HG03060 (cell line): Measurements from ENCODE around the gene TMEM60.
"Not testable (repeated sequence)": the region's sequence is repeated elsewhere in the genome, so short reads cannot be mapped to it uniquely, and the experiment has no call there.

Source experiments
- ATAC-seq: cut with Tn5 transposase; IDR thresholded peaks from one replicate; pipeline ENCODE4 v1.9.1; 2021; ENCODE audit warnings: low read depth, moderate number of reproducible peaks; ENCODE audit not compliant: unreplicated experiment

TMEM60 gene

DNA sequence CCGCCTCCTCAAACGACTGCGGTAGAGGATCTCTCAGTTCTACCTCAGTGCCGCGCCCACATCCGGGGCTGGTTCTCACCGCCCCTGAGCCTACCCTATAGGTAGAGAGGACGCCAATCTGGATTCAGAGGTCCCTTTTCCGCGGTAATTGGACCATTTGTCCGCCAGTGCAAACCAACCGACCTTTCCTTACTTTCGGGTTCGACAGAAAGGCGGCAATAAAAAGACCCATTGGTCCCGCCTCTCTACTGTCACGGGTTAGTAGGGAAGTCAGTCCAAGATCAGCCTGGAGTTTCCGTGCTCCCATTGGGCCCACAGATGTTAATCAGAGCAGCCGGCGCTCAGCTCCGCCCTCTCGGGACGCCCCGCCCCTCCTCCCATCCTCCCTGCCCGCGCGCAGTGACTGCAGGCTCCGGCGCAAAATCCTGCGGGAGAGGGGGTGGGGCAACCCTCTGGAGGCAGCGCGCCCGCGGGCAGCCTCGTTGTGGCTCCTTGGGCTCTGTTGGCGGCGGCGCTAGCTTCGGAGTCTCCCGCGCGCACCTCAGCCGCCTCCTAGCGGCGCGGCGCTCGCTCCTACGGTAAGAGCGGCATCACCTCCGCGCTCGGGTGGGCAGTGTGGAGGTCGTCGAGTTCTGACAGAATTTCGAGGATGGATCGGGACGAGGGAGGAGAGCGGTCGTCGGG, at the start of gene TMEM60, which contains the start of gene PHTF2:
Gene TMEM60 (minus strand): TSS at position 41 of the 684 bp plus-strand sequence. CDS start 4,061 bp downstream, outside the sequence.
Gene PHTF2 (plus strand): TSS at position 380 of the 684 bp plus-strand sequence.
- ATAC-seq: peak; percentile 83

DNA sequence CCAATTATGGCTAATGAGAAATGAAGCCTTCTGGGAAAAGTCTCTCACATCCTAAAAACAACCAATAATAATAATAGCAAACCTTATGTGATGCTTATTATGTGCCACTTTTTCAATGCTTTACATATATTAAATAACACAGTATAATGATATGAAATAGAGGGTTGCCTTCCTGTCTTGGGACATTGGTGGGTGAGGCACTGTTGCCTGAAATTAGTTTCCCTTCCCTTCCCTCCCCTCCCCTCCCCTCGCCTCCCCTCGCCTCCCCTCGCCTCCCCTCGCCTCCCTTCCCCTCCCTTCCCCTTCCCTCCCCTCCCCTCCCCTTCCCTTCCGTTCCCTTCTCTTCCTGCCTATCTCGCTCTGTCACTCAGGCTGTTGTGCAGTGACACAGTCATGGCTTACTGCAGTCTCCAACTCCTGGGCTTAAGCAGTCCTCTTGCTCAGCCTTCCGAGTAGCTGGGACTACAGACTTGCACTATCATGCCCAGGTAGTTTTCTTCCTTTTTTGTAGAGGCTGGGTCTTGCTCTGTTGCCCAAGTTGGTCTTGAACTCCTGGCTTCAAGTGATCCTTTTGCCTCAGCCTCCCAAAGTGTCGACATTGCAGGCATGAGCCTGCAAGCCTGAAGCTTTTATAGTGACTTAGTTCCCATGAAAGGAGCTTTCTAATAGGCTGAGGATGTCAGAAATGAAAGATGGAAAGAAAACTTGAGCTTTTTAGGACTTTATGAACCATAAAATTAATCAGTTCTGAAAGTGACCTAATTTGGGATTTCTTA, 48.3 kb upstream of the TMEM60 start:
- ATAC-seq: no peak

- no peak for ATAC-seq
These were observed 45.0 kb upstream of the TMEM60 start for GRCh38 chr7:77843194-77843593.

DNA sequence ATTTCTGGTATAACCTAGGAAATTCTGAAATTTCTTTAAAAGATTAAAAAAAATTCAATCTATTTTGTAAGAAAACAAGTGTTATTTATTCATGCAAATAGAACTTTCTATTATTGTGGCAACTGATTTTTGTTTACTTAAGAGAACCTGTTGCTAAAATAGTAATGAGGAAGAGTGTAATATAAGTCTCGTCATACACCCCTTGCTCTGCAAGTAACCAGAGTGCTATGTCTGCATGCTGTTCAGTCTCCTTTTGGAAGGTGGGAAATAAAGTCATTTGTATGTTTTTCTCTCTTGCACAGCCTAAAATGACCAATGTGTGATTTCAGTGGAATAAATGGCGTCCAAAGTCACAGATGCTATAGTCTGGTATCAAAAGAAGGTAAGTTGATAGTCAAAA, 41.7 kb upstream of the TMEM60 start:
- ATAC-seq: no peak

DNA sequence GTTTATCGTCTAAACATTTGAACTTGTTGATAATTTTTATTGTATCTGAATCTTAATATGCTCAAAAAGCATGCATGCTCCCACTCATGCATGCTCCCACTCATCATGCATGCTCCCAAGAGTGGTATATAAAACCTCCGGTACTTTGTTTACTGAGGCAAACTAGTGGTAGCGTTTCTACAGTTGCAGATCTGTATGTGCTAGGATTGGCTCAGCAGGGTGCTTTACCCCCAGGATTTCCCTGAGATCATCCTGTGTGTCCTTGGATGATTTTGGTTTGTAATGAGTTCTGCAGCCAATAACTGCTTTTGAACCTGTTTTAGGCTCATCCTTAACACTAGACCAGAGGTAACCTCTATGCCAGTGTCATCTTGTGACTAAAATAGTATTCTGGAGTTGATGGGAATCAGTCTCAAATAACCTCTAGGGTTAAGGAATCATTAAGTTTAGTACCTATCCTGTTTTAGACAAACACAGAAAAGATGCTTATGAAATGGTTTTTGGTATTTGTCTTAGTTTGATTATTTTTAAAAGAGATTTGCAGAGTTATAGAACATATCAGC, 40.8 kb upstream of the TMEM60 start:
- ATAC-seq: no peak

- no peak for ATAC-seq
These were observed 39.7 kb upstream of the TMEM60 start for GRCh38 chr7:77837966-77838365.

DNA sequence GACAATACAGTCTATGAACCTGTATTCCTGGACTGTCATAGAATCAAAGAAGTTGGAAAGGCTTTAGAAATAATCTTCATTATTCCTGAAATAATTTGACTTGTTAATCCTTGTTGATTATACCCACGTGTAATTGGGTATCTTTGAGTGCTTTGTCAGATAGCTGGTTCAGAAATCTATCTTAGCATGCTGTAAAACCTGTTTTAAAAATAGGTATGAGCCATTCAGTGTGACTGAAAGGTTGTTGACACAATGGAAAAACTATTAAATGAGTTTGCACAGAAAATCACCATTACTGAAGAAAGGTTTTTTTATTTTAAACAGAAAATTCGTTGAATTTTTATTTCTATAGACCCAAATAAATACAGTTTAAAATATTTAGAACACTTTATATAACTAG, 39.0 kb upstream of the TMEM60 start:
- ATAC-seq: no peak

GRCh38 chr7:77836425-77836824, 38.2 kb upstream of the TMEM60 start:
- not testable (repeated sequence) for ATAC-seq

- ATAC-seq: no peak
These were observed 34.9 kb upstream of the TMEM60 start for GRCh38 chr7:77833136-77833535.

- no peak for ATAC-seq
These were observed 33.7 kb upstream of the TMEM60 start for GRCh38 chr7:77831953-77832352.

- ATAC-seq: no peak
These were observed 33.2 kb upstream of the TMEM60 start for GRCh38 chr7:77831481-77831880.

DNA sequence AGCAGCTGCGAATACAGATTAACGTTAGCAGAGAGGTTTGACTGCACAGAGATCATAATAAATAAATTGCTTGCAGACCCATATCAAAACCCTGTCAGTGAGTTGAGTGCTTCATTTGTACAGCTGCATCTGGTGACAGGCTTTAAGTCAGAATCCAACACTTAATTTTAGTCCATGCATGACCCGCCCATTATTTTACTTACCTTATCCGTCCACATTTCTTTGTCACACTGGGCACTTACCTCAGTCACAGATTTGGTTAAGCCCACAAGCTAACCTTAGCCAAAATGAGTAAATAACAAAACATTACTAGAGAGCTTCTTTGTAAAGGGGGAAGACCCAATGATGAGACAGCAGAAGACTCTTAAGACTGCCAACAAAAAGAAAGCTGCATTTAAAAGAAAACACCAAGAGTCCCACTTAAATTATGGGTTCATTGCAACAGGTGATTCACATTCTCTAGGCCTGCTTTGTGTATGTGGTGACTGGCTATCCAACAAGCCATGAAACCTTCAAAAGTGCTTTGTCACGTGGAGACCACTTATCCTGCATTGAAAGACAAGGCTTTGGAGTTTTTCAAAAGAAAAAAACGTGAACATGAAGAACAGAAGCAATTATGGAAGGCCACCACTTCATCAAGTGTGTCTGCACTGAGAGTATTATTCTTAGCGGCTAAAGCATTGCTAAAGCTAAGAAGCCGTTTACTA, 32.6 kb upstream of the TMEM60 start:
- ATAC-seq: no peak

DNA sequence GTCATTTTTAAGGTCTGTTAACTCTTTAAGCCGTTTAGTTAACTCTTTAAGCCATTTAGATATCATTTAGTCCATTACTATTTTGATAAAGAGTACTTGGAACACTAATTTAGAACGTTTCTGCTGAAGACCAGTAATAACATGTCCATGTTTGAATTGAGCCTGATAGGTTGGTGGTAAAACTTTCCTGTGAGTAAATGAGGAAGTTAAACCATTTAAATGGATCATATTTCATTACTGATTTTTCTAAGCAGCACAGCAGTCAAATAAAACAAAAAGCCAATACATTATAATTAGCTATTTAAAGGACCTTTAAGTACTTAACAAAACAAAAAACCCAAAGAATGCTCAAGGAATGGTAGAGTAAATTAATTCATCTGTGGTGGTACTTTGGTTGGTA, 29.8 kb upstream of the TMEM60 start:
- ATAC-seq: no peak

DNA sequence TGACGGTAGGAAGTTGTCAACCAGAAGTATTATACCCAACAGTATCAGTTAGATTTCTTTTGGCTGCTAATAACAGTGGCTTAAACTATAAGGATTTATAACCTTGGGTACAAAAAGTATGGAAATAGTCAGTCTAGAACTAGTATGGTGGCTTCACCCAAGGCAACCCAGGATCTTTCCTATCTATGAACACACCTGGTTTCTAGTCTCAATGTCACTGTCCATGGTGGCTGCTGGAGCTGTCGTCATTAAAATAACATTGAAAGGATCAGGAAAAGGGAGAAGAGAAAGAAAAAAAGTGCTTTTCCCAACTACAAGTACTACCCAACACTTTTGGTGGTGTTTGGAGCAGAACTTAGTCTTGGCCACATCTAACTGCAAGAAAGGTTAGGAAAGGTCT, 28.1 kb upstream of the TMEM60 start:
- no peak for ATAC-seq

DNA sequence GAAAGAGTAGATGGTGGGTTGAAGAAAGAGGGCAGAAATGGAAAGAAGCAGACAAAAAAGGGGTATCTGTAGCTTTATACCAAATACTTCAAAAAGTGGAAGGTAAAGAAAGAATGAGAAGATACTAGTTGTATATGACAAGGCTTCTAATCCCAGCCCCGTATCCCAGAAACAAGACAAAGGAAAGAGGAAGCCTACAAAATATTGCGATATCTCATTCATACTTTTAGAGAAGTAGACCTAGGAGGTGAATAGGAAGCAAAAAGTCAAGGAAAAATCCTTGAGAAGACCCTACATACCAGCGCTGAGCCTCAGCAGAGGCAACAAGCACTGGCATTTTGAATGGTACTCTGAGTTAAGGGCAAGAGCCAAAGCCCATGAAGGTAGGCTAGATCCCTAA, 26.9 kb upstream of the TMEM60 start:
- no peak for ATAC-seq

DNA sequence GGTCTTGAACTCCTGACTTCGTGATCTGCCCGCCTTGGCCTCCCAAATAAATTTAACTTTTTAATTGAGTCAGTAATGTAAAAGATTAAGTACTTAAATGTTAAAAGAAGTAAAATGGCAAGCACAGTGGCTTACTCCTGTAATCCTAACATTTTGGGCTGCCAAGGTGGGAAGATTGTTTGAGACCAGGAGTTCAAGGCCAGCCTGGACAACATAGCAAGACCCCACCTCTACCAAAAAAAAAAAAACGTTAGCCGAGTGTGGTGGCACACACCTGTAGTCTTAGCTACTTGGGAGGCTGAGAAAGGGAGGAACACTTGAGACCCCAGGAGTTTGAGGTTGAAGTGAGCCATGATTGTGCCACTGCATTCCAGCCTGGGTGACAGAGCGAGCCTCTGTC, 26.4 kb upstream of the TMEM60 start:
- ATAC-seq: no peak

DNA sequence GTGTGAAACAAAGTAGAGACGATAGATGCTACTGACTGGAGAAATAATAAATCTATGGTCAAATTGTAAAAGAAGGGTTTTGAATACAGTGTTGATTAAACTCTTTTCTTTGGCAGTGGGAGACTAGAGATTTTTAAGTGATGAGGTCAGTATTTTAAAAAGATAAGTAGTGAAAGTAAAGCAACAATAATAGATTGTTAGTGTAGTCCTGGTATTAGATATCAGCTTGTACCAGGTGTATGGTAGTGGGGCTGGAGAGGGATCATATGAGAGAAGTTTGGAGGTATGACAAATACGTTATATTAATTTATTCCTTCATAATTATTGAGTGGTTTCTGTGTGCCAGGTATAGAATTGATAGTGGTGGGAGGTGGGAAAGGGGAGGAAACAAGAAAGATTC, 25.6 kb upstream of the TMEM60 start:
- peak; percentile 13 for ATAC-seq

- no peak for ATAC-seq
These were observed 24.0 kb upstream of the TMEM60 start for GRCh38 chr7:77822269-77822668.

DNA sequence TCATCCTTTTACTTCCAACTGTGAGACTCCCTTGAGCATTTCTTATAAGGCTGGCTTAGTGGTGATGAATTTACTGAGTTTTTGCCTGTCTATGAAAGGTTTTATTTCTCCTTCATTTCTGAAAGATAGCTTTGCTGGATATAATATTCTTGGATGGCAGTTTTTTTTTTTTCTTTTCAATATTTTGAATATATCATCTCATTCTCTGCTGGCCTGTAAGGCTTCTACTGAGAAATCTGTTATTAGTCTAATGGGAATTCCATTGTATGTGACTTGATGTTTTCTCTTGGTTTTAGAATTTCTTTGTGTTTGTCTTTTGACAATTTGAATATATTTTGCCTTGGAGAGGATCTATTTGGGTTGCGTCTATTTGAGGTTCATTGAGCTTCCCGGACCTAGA, 22.7 kb upstream of the TMEM60 start:
- ATAC-seq: no peak

- no peak for ATAC-seq
These were observed 20.8 kb upstream of the TMEM60 start for GRCh38 chr7:77819021-77819420.

GRCh38 chr7:77813180-77813579, 14.9 kb upstream of the TMEM60 start:
- ATAC-seq: no peak
